SK-N-SH treated with all-trans-retinoic acid at 6 μM for 48 hours (cell line): ENCODE results near the gene ENDOV.

Source experiments
- ARNTL ChIP-seq: fragments of 450-650 bp; formaldehyde crosslinking; IDR thresholded peaks from 2 replicates; pipeline ENCODE4 v1.5.0; 2020; ENCODE audit warnings: low read depth, mild to moderate bottlenecking, moderate library complexity, borderline replicate concordance
- CREB5 ChIP-seq: fragments of 250-450 bp; sonication (Bioruptor Pico); IDR thresholded peaks from 2 replicates; pipeline ENCODE4 v1.5.1; 2020; ENCODE audit warnings: low read depth, mild to moderate bottlenecking, moderate library complexity
- ISL1 ChIP-seq: fragments of 250-450 bp; sonication (Bioruptor Pico); IDR thresholded peaks from 2 replicates; pipeline ENCODE4 v2.1.2; 2022; ENCODE audit warnings: mild to moderate bottlenecking, moderate library complexity
- OSR1 ChIP-seq: fragments of 250-450 bp; sonication (Bioruptor Pico); IDR thresholded peaks from 2 replicates; pipeline ENCODE4 v1.8.0; 2022; ENCODE audit warnings: moderate library complexity, mild to moderate bottlenecking, inconsistent platforms
- PATZ1 ChIP-seq: fragments of 250-450 bp; sonication (Bioruptor Pico); IDR thresholded peaks from 2 replicates; pipeline ENCODE4 v1.8.0; 2020; ENCODE audit warnings: mild to moderate bottlenecking, moderate library complexity, borderline replicate concordance
- TSHZ2 ChIP-seq: fragments of 250-450 bp; sonication (Bioruptor Pico); IDR thresholded peaks from 2 replicates; pipeline ENCODE4 v1.5.0; 2020; ENCODE audit warnings: mild to moderate bottlenecking, moderate library complexity
- ZFP30 ChIP-seq: fragments of 450-650 bp; formaldehyde crosslinking; IDR thresholded peaks from 2 replicates; pipeline ENCODE4 v1.5.0; 2022; ENCODE audit warnings: mild to moderate bottlenecking, moderate library complexity
- ZNF565 ChIP-seq: fragments of 450-650 bp; formaldehyde crosslinking; conservative IDR thresholded peaks from 2 replicates; pipeline ENCODE4 v1.5.0; 2020; ENCODE audit warnings: low read depth, mild to moderate bottlenecking, moderate library complexity

- TF ChIP-seq PATZ1 (CRISPR knock-in tag) = no peak
- TF ChIP-seq ARNTL (CRISPR knock-in tag) = no peak
- TF ChIP-seq ZNF565 (CRISPR knock-in tag) = no peak
- TF ChIP-seq ISL1 (CRISPR knock-in tag) = no peak
- TF ChIP-seq OSR1 = no peak
- TF ChIP-seq CREB5 (CRISPR knock-in tag) = no peak
- no peak for TF ChIP-seq ZFP30 (CRISPR knock-in tag)
- TF ChIP-seq TSHZ2 = no peak
These were observed 32.8 kb downstream of the ENDOV start for GRCh38 chr17:80447790-80448189.
